Mucosa of descending colon (tissue), 3 donors: ENCODE data around the gene TMEM40. TPM values are rescaled to one million over a fixed set of nuclear protein-coding genes. Genes with fewer than 3 reads are reported as not detected.

Experiments
- ATAC-seq: fragments of 200-7000 bp; cut with Tn5 transposase; one replicate; pipeline ENCODE4 v1.9.1; 2020; ENCODE audit warnings: mild to moderate bottlenecking, moderate library complexity
- DNase-seq, 3 donors: peaks; one replicate each; pipeline ENCODE4 v3.0.0-alpha.2; 2020
- H3K36me3 ChIP-seq: fragments of 200-600 bp; one replicate; pipeline ENCODE4 v1.8.0; 2021; ENCODE audit warnings: low read depth, mild to moderate bottlenecking
- H3K4me1 ChIP-seq: fragments of 200-600 bp; one replicate; pipeline ENCODE4 v1.8.0; 2021; ENCODE audit warnings: low read depth, mild to moderate bottlenecking
- H3K4me3 ChIP-seq: fragments of 200-600 bp; one replicate; pipeline ENCODE4 v1.8.0; 2021; ENCODE audit warnings: mild to moderate bottlenecking
- H3K9me3 ChIP-seq: fragments of 200-600 bp; one replicate; pipeline ENCODE4 v1.8.0; 2021; ENCODE audit warnings: mild to moderate bottlenecking
- CTCF ChIP-seq: fragments of 200-600 bp; IDR thresholded peaks from one replicate; pipeline ENCODE4 v1.8.0; 2022; ENCODE audit warnings: antibody characterized with exemption, mild to moderate bottlenecking
- intact Hi-C, 2 donors: fragments of 100-400 bp; cut with DNase I in 1 of 2; cut with micrococcal nuclease in 1 of 2; formaldehyde crosslinking; loops; one replicate each; pipeline versions ENCODE4 v1.11.0 to v1.11.1; 2022; cut with DNase I, micrococcal nuclease
- total RNA-seq, 3 donors: library from RNA; stranded (reverse); fragmentation: NEBNext Ultra II Directional in 2 of 3; extraction: Animal tissue kit (Norgen Biotek cat#: 25700) in 2 of 3; gene quantifications; one replicate each; pipeline versions ENCODE4 v1.2.1 to v1.2.4, GENCODE V29; 2021 to 2023
- donor health status: DM: no; HTN: no; CAD: no; lungs with moderate emphysema.
- donor health status: DM: no; HTN: no; CAD: no.
- donor health status: DM: no; HTN: yes; CAD: no.

TMEM40 gene
- total RNA-seq, 3 donors from 2014 or later: not detected

- Histone ChIP-seq H3K36me3 (no peaks in the 10 kb centered on the region), H3K4me3 (no peak overlapping the region), H3K9me3 (no peaks in the 10 kb centered on the region), H3K4me1 (no peaks in the 10 kb centered on the region)
- no peak for ATAC-seq
- TF ChIP-seq CTCF: no peak
- intact Hi-C loops: no loop called here
- DNase-seq: no peak
Measured at GRCh38 chr3:12746419-12746818, 12.6 kb downstream of the TMEM40 start.

- DNase-seq: no peak
- Histone ChIP-seq H3K4me1 (no peaks in the 10 kb centered on the region), H3K9me3 (no peaks in the 10 kb centered on the region), H3K4me3 (no peak overlapping the region), H3K36me3 (no peaks in the 10 kb centered on the region)
- intact Hi-C loops: no loop called here
- TF ChIP-seq CTCF: no peak
- no peak for ATAC-seq
Measured at GRCh38 chr3:12744326-12744725, 14.7 kb downstream of the TMEM40 start.

- no peak for DNase-seq
- no peak for TF ChIP-seq CTCF
- Histone ChIP-seq H3K4me1 (no peaks in the 10 kb centered on the region), H3K36me3 (no peaks in the 10 kb centered on the region), H3K4me3 (no peak overlapping the region), H3K9me3 (no peaks in the 10 kb centered on the region)
- intact Hi-C loops: no loop called here
- no peak for ATAC-seq
Measured at GRCh38 chr3:12743583-12743982, 15.5 kb downstream of the TMEM40 start.

- Histone ChIP-seq H3K4me1 (no peaks in the 10 kb centered on the region), H3K9me3 (no peaks in the 10 kb centered on the region), H3K4me3 (no peak overlapping the region), H3K36me3 (no peaks in the 10 kb centered on the region)
- ATAC-seq: no peak
- no peak for TF ChIP-seq CTCF
- intact Hi-C loops: no loop called here
- no peak for DNase-seq
Measured at GRCh38 chr3:12742330-12743107, 16.5 kb downstream of the TMEM40 start.

- H3K4me3 ChIP-seq: no peak overlapping the region
- intact Hi-C loops: no loop called here
- H3K4me1 ChIP-seq: no peaks in the 10 kb centered on the region
- ATAC-seq: no peak
- H3K36me3 ChIP-seq: no peaks in the 10 kb centered on the region
- DNase-seq: no peak
- no peak for TF ChIP-seq CTCF
- H3K9me3 ChIP-seq: no peaks in the 10 kb centered on the region
Measured at GRCh38 chr3:12741209-12741608, 17.9 kb downstream of the TMEM40 start.

- ATAC-seq (no peak), DNase-seq (no peak)
- H3K4me3 ChIP-seq: no peak overlapping the region
- no peaks in the 10 kb centered on the region for H3K9me3 ChIP-seq
- no peaks in the 10 kb centered on the region for H3K36me3 ChIP-seq
- intact Hi-C loops: no loop called here
- TF ChIP-seq CTCF: no peak
- no peaks in the 10 kb centered on the region for H3K4me1 ChIP-seq
Measured at GRCh38 chr3:12737833-12738232, 21.2 kb downstream of the TMEM40 start.
